ENCODE measurements around the gene AFAP1. TPM values are rescaled to one million over a fixed set of nuclear protein-coding genes. Genes with fewer than 3 reads are reported as not detected.
A peak's percentile ranks its signal among the peaks of the same experiment; 100 is the strongest.

The AFAP1 gene
- total and polyA plus RNA-seq, 2 of the 4 experiments (the other 2 are of a cell fraction) = 48.2 to 80.9 TPM

DNA sequence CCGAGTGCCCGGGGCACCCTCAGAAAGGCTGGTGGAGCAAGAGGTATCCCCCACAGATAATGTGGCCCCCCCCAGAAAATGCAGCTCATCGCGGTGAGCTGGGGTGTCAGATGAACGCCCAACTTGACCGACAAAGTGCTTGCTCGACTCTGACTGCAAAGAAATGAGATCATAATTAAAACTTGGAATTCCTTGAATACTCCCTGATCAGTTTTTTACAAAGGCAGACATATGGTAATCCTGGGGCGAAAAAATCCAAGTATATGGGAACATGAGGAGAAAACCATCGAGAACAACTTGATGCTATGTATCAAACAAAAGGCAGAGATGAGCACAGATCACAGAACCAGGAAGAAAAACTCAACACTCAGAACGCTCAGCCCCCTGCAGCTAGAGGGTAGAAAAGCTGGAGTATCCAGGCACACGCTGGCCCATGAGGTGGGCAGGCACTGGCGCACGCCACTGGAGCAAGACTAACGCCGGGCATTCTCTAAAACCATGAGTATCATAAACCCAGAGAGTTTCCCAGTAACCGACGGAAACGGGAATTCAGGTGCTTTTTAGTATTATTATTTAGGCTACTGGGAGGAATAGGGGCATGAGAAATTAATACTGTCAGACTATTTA, 127.3 kb downstream of the AFAP1 start (continued):
- TF ChIP-seq RAD21 (IDR thresholded peaks at IDR 0.05; ENCODE audit: low read length) = no peak
- no peak for TF ChIP-seq POLR2A (IDR thresholded peaks at IDR 0.05; ENCODE audit: low read depth, low read length)

DNA sequence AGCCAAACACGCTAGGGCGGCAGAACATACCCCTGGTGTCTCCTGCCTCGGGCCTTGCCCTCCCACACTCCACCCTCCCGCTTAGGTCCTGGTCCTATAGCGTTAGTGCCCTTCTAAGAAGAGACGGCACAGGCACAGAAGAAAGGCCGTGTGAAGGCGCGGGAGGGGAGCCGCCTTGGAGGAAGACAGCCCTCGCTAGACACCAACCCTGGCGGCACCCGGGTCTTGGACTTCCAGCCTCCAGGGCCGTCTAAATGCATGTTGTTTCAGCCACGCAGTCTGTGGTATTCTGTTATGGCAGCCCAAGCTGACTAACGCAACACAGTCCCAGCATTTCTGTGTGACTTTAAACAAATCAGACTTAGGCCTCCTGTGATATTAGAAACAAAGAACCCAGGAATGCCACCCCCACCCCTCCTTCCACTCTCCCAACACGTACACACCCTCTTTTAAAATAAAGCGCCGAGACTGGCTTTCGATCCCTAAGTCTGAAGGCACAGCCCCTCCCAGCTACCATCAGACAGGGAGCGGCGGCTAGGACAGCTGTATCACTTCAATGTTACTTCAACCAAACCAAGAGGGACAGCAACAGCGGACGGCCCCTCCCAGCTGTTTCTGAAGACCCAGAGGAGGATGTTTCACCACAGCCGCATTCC, 128.0 kb downstream of the AFAP1 start:
- Histone ChIP-seq H3K9me3 (ENCODE audit: control insufficient read depth, insufficient read depth, low read length) (peaks cover 12% of the 10 kb centered on the region), H4K91ac (ENCODE audit: insufficient read depth, low read depth, low read length) (peak overlapping the region; percentile 97), H3K14ac (replicated peaks; ENCODE audit: low read depth, low read length) (peak overlapping the region; percentile 62), H4K20me1 (ENCODE audit: insufficient read depth, low read length) (peaks cover 10% of the 10 kb centered on the region; the same call in 1 of the 2 replicates), H3K4ac (ENCODE audit: low read depth, low read length) (peak overlapping the region; percentile 93), H3K9ac (ENCODE audit: low read depth, low read length) (peak overlapping the region; percentile 76), H2AFZ (replicated peaks; ENCODE audit: low read length, poor library complexity) (peak overlapping the region; percentile 70), H3K4me3 (ENCODE audit: insufficient read depth, low read depth, low read length) (no peak overlapping the region), H3K4me1 (ENCODE audit: control insufficient read depth, insufficient read depth, low read length) (peaks cover 47% of the 10 kb centered on the region), H3K56ac (ENCODE audit: extremely low read depth, insufficient read depth, low read length) (peak overlapping the region; percentile 57; the same call in 1 of the 2 replicates), H3K4me2 (ENCODE audit: low read depth, low read length) (peak overlapping the region; percentile 51), H3K18ac (ENCODE audit: low read depth, low read length) (peak overlapping the region; percentile 86), H3K27me3 (ENCODE audit: control insufficient read depth, insufficient read depth, low read length) (no peaks in the 10 kb centered on the region), H2BK120ac (ENCODE audit: low read depth, low read length) (peak overlapping the region; percentile 89), H2BK15ac (ENCODE audit: low read depth, low read length) (peak overlapping the region; percentile 85; the same call in 2 of the 3 replicates), H3K79me1 (ENCODE audit: low read depth in 1 of 2, low read length in 2 of 2) (peaks cover 45 to 85% of the 10 kb centered on the region in 2 experiments), H2AK5ac (ENCODE audit: low read depth, low read length) (peak overlapping the region; percentile 98), H2BK20ac (ENCODE audit: low read depth, low read length) (peak overlapping the region; percentile 59), H3K36me3 (ENCODE audit: control insufficient read depth, insufficient read depth, low read length) (peaks cover 56% of the 10 kb centered on the region), H3K9me1 (ENCODE audit: insufficient read depth, low read length) (peaks cover 31% of the 10 kb centered on the region), H3K23ac (ENCODE audit: low read depth, low read length) (peak overlapping the region; percentile 95), H2AK9ac (replicated peaks; ENCODE audit: low read depth, low read length, poor library complexity) (peak overlapping the region; percentile 92), H4K5ac (ENCODE audit: low read depth, low read length) (peak overlapping the region; percentile 76), H2BK5ac (ENCODE audit: low read depth, low read length, poor library complexity, severe bottlenecking) (peak overlapping the region; percentile 95), H4K8ac (ENCODE audit: low read depth in 2 of 2, low read length in 2 of 2) (peak overlapping the region; percentile 77 to 90), H3K27ac (ENCODE audit: insufficient read depth, low read length) (peak overlapping the region; percentile 96)
- intact Hi-C loops (cut with micrococcal nuclease) (loop anchor here (5.0 kb wide), 1 partner anchor 51 kb away; no protein-coding TSS in a partner anchor), dilution Hi-C loops (cut with HindIII; ENCODE audit: low sequenced_read_pairs, unreplicated experiment) (no loop called here), in situ Hi-C loops (cut with MboI; ENCODE audit: low sequenced_read_pairs) (no loop called here)
- BruUV-seq (replicated peaks) = no TSS peak
- POLR2A ChIA-PET (ENCODE audit: unreplicated experiment) = interaction anchor here (0.7 to 0.8 kb wide), 2 partner anchors 10 to 20 kb away, joined by 3 to 4 read pairs; no protein-coding TSS in a partner anchor
- whole genome bisulfite sequencing, 2 experiments (ENCODE audit: extremely low coverage in 2 of 2, insufficient read length in 1 of 2) = 0% methylated on average over 6 of the region's 25 CpGs; no CpG with 5 or more reads in 1 of the 2 experiments
- DNase-seq (peak; percentile 95), ATAC-seq (ENCODE audit: low read depth) (peak; percentile 79)
- CTCF ChIA-PET = interaction anchor here (0.6 to 1.7 kb wide), 6 partner anchors 9 to 97 kb away, joined by 3 to 6 read pairs (median 4); no protein-coding TSS in a partner anchor
- TF ChIP-seq RCOR1 (IDR thresholded peaks at IDR 0.05; ENCODE audit: insufficient replicate concordance, low read length) = peak; percentile 65
- TF ChIP-seq, protein P1, sequence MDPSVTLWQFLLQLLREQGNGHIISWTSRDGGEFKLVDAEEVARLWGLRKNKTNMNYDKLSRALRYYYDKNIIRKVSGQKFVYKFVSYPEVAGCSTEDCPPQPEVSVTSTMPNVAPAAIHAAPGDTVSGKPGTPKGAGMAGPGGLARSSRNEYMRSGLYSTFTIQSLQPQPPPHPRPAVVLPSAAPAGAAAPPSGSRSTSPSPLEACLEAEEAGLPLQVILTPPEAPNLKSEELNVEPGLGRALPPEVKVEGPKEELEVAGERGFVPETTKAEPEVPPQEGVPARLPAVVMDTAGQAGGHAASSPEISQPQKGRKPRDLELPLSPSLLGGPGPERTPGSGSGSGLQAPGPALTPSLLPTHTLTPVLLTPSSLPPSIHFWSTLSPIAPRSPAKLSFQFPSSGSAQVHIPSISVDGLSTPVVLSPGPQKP (IDR thresholded peaks at IDR 0.05; ENCODE audit: borderline replicate concordance, low read depth, low read length) = no peak
- TF ChIP-seq NFE2L2 (IDR thresholded peaks at IDR 0.05; ENCODE audit: low read depth, low read length) = no peak
- peak; percentile 54; the same call in 1 of the 2 replicates for TF ChIP-seq POLR2A (IDR thresholded peaks at IDR 0.05; ENCODE audit: low read depth, low read length)
- TF ChIP-seq, protein P2, sequence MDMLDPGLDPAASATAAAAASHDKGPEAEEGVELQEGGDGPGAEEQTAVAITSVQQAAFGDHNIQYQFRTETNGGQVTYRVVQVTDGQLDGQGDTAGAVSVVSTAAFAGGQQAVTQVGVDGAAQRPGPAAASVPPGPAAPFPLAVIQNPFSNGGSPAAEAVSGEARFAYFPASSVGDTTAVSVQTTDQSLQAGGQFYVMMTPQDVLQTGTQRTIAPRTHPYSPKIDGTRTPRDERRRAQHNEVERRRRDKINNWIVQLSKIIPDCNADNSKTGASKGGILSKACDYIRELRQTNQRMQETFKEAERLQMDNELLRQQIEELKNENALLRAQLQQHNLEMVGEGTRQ (IDR thresholded peaks at IDR 0.05; ENCODE audit: low read depth, low read length) = no peak
- no peak for TF ChIP-seq RFX5 (IDR thresholded peaks at IDR 0.05; ENCODE audit: low read depth, low read length)
- TF ChIP-seq MXI1 (IDR thresholded peaks at IDR 0.05; ENCODE audit: borderline replicate concordance, low read depth, low read length) = peak; percentile 38; the same call in 1 of the 2 replicates
- no peak for TF ChIP-seq RAD21 (IDR thresholded peaks at IDR 0.05; ENCODE audit: low read length)
- no peak; the same call in 1 of the 2 replicates for TF ChIP-seq CHD1 (IDR thresholded peaks at IDR 0.05; ENCODE audit: low read depth, low read length)
- TF ChIP-seq SMC3 (IDR thresholded peaks at IDR 0.05; ENCODE audit: low read depth, low read length) = no peak

Data from IMR-90 (cell line).